RWPE2 (cell line): ENCODE data around the gene C1QTNF9.

Source experiments
- ATAC-seq: fragments of 200-7000 bp; cut with Tn5 transposase; 3 replicates; pipeline ENCODE4 v1.9.1; 2021; ENCODE audit warnings: low read depth
- DNase-seq: peaks from one replicate; pipeline ENCODE4 v3.0.0-alpha.2; 2020; ENCODE audit warnings: low spot score
- H3K27ac ChIP-seq: fragments of 450-650 bp; 2 replicates; pipeline ENCODE4 v1.5.1; 2017; ENCODE audit warnings: mild to moderate bottlenecking; ENCODE audit not compliant: poor library complexity, severe bottlenecking
- H3K27me3 ChIP-seq: fragments of 250-450 bp; sonication (Bioruptor Pico); 2 replicates; pipeline ENCODE4 v1.5.1; 2021; ENCODE audit warnings: mild to moderate bottlenecking, moderate library complexity; ENCODE audit not compliant: insufficient read depth, poor library complexity, severe bottlenecking
- H3K36me3 ChIP-seq: fragments of 250-450 bp; sonication (Bioruptor Pico); 2 replicates; pipeline ENCODE4 v1.5.1; 2020; ENCODE audit warnings: low read depth, mild to moderate bottlenecking, moderate library complexity
- H3K4me1 ChIP-seq: fragments of 250-450 bp; sonication (Bioruptor Pico); 2 replicates; pipeline ENCODE4 v1.5.1; 2021; ENCODE audit warnings: mild to moderate bottlenecking, moderate library complexity; ENCODE audit not compliant: insufficient read depth, poor library complexity, severe bottlenecking
- H3K4me3 ChIP-seq: fragments of 250-450 bp; sonication (Bioruptor Pico); 2 replicates; pipeline ENCODE4 v1.5.1; 2021; ENCODE audit warnings: mild to moderate bottlenecking, moderate library complexity; ENCODE audit not compliant: severe bottlenecking
- H3K9me3 ChIP-seq: fragments of 250-450 bp; sonication (Bioruptor Pico); 2 replicates; pipeline ENCODE4 v1.5.1; 2021; ENCODE audit warnings: mild to moderate bottlenecking, moderate library complexity; ENCODE audit not compliant: severe bottlenecking
- CTCF ChIP-seq: fragments of 450-650 bp; IDR thresholded peaks from one replicate; pipeline ENCODE4 v1.5.1; 2017; ENCODE audit warnings: mild to moderate bottlenecking, moderate library complexity; ENCODE audit not compliant: poor library complexity, severe bottlenecking

C1QTNF9 gene

GRCh38 chr13:24287748-24288287 is 21.6 kb upstream of the C1QTNF9 start:
- ATAC-seq (no peak), DNase-seq (no peak)
- Histone ChIP-seq H3K4me1 (no peaks in the 10 kb centered on the region), H3K27me3 (no peaks in the 10 kb centered on the region), H3K36me3 (no peaks in the 10 kb centered on the region), H3K27ac (no peak overlapping the region), H3K4me3 (no peak overlapping the region), H3K9me3 (no peaks in the 10 kb centered on the region)
- TF ChIP-seq CTCF, result no peak

GRCh38 chr13:24288870-24289269 is 20.5 kb upstream of the C1QTNF9 start:
- Histone ChIP-seq H3K27me3 (no peaks in the 10 kb centered on the region), H3K4me1 (no peaks in the 10 kb centered on the region), H3K9me3 (no peaks in the 10 kb centered on the region), H3K27ac (no peak overlapping the region), H3K4me3 (no peak overlapping the region), H3K36me3 (no peaks in the 10 kb centered on the region)
- DNase-seq (no peak), ATAC-seq (no peak)
- no peak for TF ChIP-seq CTCF

- ATAC-seq, result no peak
- no peaks in the 10 kb centered on the region for H3K36me3 ChIP-seq
Observed at GRCh38 chr13:24290280-24290932, 19.0 kb upstream of the C1QTNF9 start.

GRCh38 chr13:24292481-24292880 is 16.9 kb upstream of the C1QTNF9 start:
- Histone ChIP-seq H3K27me3 (no peaks in the 10 kb centered on the region), H3K4me3 (no peak overlapping the region), H3K36me3 (no peaks in the 10 kb centered on the region), H3K9me3 (no peaks in the 10 kb centered on the region), H3K4me1 (no peaks in the 10 kb centered on the region), H3K27ac (no peak overlapping the region)
- no peak for DNase-seq
- no peak for ATAC-seq
- TF ChIP-seq CTCF, result no peak

More at GRCh38 chr13:24290280-24290932, 19.0 kb upstream of the C1QTNF9 start:
- no peak for DNase-seq
- H3K27me3 ChIP-seq, result no peaks in the 10 kb centered on the region
- H3K4me1 ChIP-seq, result no peaks in the 10 kb centered on the region
- H3K9me3 ChIP-seq, result no peaks in the 10 kb centered on the region
- no peak for TF ChIP-seq CTCF
- no peak overlapping the region for H3K4me3 ChIP-seq
- no peak overlapping the region for H3K27ac ChIP-seq

- DNase-seq, result no peak
- no peak overlapping the region for H3K4me3 ChIP-seq
- no peak overlapping the region for H3K27ac ChIP-seq
- no peak for ATAC-seq
- H3K36me3 ChIP-seq, result no peaks in the 10 kb centered on the region
- H3K27me3 ChIP-seq, result no peaks in the 10 kb centered on the region
- H3K4me1 ChIP-seq, result no peaks in the 10 kb centered on the region
- H3K9me3 ChIP-seq, result no peaks in the 10 kb centered on the region
- TF ChIP-seq CTCF, result no peak
Observed at GRCh38 chr13:24293746-24294145, 15.6 kb upstream of the C1QTNF9 start.
